Measurements from ENCODE around the gene MAP4. TPM values are rescaled to one million over a fixed set of nuclear protein-coding genes. Genes with fewer than 3 reads are reported as not detected.

MAP4 gene
- polyA plus RNA-seq, 1 donor from 2014 or later = 186 TPM

DNA sequence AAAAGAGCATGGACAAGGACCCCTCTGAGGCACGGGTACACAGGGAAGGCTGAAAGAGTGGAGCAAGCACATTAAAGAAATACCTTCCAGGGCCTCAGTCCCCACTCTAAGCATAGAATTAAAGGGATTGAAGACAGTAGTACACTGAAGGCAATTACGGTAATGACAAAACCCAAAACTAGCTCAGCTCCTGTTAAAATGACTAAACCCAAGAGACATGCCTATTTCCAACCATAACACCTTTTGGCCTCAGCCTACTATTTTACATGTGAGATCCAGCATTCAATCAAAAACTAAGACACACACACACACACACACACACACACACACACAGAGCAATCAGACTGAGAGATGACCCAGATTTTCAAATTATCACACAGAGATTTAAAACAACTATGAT is 19.8 kb downstream of the MAP4 start:
- H4K20me1 ChIP-seq (ENCODE audit: insufficient read depth) = no peaks in the 10 kb centered on the region
- H3K4me2 ChIP-seq (ENCODE audit: low read length) = no peak overlapping the region
- no peak overlapping the region for H3K4me3 ChIP-seq (ENCODE audit: low read length)
- H3K36me3 ChIP-seq (ENCODE audit: insufficient read depth, low read length) = no peaks in the 10 kb centered on the region
- H3K9ac ChIP-seq (ENCODE audit: low read length) = no peak overlapping the region
- H3F3A ChIP-seq (ENCODE audit: insufficient read depth, low read length, poor library complexity, severe bottlenecking) = no peaks in the 10 kb centered on the region
- peaks cover 5% of the 10 kb centered on the region for H3K79me2 ChIP-seq (replicated peaks; ENCODE audit: insufficient read depth, low read length)
- H3K9me3 ChIP-seq (ENCODE audit: low read length) = no peaks in the 10 kb centered on the region
- H3K27me3 ChIP-seq (ENCODE audit: insufficient read depth, low read depth, low read length) = no peaks in the 10 kb centered on the region
- no peaks in the 10 kb centered on the region for H3K9me2 ChIP-seq (ENCODE audit: insufficient read depth, low read length)
- no peak for TF ChIP-seq RAD21 (conservative IDR thresholded peaks at IDR 0.05)
- no peak for TF ChIP-seq EP300 (conservative IDR thresholded peaks at IDR 0.05; ENCODE audit: poor library complexity, severe bottlenecking)
- TF ChIP-seq MXI1 (conservative IDR thresholded peaks at IDR 0.05; ENCODE audit: poor library complexity, severe bottlenecking) = no peak
- no peak for TF ChIP-seq POLR2AphosphoS5 (IDR thresholded peaks at IDR 0.05)
- TF ChIP-seq, protein P1, sequence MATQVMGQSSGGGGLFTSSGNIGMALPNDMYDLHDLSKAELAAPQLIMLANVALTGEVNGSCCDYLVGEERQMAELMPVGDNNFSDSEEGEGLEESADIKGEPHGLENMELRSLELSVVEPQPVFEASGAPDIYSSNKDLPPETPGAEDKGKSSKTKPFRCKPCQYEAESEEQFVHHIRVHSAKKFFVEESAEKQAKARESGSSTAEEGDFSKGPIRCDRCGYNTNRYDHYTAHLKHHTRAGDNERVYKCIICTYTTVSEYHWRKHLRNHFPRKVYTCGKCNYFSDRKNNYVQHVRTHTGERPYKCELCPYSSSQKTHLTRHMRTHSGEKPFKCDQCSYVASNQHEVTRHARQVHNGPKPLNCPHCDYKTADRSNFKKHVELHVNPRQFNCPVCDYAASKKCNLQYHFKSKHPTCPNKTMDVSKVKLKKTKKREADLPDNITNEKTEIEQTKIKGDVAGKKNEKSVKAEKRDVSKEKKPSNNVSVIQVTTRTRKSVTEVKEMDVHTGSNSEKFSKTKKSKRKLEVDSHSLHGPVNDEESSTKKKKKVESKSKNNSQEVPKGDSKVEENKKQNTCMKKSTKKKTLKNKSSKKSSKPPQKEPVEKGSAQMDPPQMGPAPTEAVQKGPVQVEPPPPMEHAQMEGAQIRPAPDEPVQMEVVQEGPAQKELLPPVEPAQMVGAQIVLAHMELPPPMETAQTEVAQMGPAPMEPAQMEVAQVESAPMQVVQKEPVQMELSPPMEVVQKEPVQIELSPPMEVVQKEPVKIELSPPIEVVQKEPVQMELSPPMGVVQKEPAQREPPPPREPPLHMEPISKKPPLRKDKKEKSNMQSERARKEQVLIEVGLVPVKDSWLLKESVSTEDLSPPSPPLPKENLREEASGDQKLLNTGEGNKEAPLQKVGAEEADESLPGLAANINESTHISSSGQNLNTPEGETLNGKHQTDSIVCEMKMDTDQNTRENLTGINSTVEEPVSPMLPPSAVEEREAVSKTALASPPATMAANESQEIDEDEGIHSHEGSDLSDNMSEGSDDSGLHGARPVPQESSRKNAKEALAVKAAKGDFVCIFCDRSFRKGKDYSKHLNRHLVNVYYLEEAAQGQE (IDR thresholded peaks at IDR 0.05; ENCODE audit: borderline replicate concordance) = no peak
- TF ChIP-seq SMC3 (conservative IDR thresholded peaks at IDR 0.05; ENCODE audit: poor library complexity) = no peak
- no peak overlapping the region for H2AFZ ChIP-seq (ENCODE audit: low read depth, low read length)
- no peak overlapping the region for H3K27ac ChIP-seq (ENCODE audit: low read length)

DNA sequence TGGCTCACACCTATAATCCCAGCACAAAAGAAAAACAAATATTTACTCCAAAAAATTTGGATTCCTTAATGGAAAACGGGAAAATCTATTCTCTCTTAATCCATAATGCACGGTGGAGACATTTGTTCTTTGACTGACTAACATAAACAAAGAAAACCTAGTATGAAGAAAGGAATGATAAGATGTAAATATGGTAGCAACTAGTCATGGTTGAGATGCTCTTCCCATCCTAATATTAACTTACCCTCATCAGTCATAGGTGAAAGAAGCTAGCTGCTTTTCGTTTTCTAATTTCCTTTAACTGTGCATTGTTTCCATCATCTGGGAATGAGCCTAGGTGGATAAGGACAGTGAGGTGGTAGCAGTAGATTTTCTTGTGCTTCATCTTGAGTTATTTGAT is 22.0 kb downstream of the MAP4 start:
- no peak overlapping the region for H2AFZ ChIP-seq (ENCODE audit: low read depth, low read length)
- H3K4me2 ChIP-seq (ENCODE audit: low read length) = no peak overlapping the region
- no peak for TF ChIP-seq EP300 (conservative IDR thresholded peaks at IDR 0.05; ENCODE audit: poor library complexity, severe bottlenecking)
- no peak for TF ChIP-seq TAF1 (IDR thresholded peaks at IDR 0.05; ENCODE audit: low read depth)
- no peak for TF ChIP-seq POLR2AphosphoS5 (IDR thresholded peaks at IDR 0.05)
- TF ChIP-seq, protein P1 (IDR thresholded peaks at IDR 0.05; ENCODE audit: borderline replicate concordance) = no peak
- TF ChIP-seq, protein P2, sequence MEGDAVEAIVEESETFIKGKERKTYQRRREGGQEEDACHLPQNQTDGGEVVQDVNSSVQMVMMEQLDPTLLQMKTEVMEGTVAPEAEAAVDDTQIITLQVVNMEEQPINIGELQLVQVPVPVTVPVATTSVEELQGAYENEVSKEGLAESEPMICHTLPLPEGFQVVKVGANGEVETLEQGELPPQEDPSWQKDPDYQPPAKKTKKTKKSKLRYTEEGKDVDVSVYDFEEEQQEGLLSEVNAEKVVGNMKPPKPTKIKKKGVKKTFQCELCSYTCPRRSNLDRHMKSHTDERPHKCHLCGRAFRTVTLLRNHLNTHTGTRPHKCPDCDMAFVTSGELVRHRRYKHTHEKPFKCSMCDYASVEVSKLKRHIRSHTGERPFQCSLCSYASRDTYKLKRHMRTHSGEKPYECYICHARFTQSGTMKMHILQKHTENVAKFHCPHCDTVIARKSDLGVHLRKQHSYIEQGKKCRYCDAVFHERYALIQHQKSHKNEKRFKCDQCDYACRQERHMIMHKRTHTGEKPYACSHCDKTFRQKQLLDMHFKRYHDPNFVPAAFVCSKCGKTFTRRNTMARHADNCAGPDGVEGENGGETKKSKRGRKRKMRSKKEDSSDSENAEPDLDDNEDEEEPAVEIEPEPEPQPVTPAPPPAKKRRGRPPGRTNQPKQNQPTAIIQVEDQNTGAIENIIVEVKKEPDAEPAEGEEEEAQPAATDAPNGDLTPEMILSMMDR (IDR thresholded peaks at IDR 0.05; ENCODE audit: poor library complexity, severe bottlenecking) = no peak
- no peak for TF ChIP-seq SMC3 (conservative IDR thresholded peaks at IDR 0.05; ENCODE audit: poor library complexity)
- TF ChIP-seq MXI1 (conservative IDR thresholded peaks at IDR 0.05; ENCODE audit: poor library complexity, severe bottlenecking) = no peak
- H3F3A ChIP-seq (ENCODE audit: insufficient read depth, low read length, poor library complexity, severe bottlenecking) = no peaks in the 10 kb centered on the region
- H3K4me3 ChIP-seq (ENCODE audit: low read length) = no peak overlapping the region
- H3K9me3 ChIP-seq (ENCODE audit: low read length) = no peaks in the 10 kb centered on the region
- no peaks in the 10 kb centered on the region for H3K36me3 ChIP-seq (ENCODE audit: insufficient read depth, low read length)
- H4K20me1 ChIP-seq (ENCODE audit: insufficient read depth) = no peaks in the 10 kb centered on the region
- no peak overlapping the region for H3K27ac ChIP-seq (ENCODE audit: low read length)
- peaks cover 5% of the 10 kb centered on the region for H3K79me2 ChIP-seq (replicated peaks; ENCODE audit: insufficient read depth, low read length)
- H3K9ac ChIP-seq (ENCODE audit: low read length) = no peak overlapping the region
- H3K27me3 ChIP-seq (ENCODE audit: insufficient read depth, low read depth, low read length) = no peaks in the 10 kb centered on the region
- H3K9me2 ChIP-seq (ENCODE audit: insufficient read depth, low read length) = no peaks in the 10 kb centered on the region
